ENCODE data around the gene PCIF1. TPM values are rescaled to one million over a fixed set of nuclear protein-coding genes. Genes with fewer than 3 reads are reported as not detected.

Gene PCIF1
- total and polyA plus RNA-seq, 9 of the 15 experiments (the other 6 are each of a cell fraction or from before 2014, with no cell fraction given), result 5.8 to 29.4 (median 11.3) TPM

- peak overlapping the region; percentile 27 for H2AFZ ChIP-seq (ENCODE audit: low read depth, low read length)
- no peak overlapping the region for H3K4me3 ChIP-seq
- no peak overlapping the region for H3K9ac ChIP-seq (ENCODE audit: insufficient read depth in 1 of 2, low read depth in 2 of 2, low read length in 2 of 2)
- DNase-seq (ENCODE audit: extremely low read depth in 1 of 4, low spot score in 3 of 4) (no peak), FAIRE-seq (no peak), ATAC-seq (no peak)
- H4K20me1 ChIP-seq (replicated peaks; ENCODE audit: control insufficient read depth, insufficient read depth, low read length), result 0 out of 2 replicates have a peak, but pooled peaks cover 3% of the 10 kb centered on the region
- no TSS peak for BruUV-seq (replicated peaks)
- TF ChIP-seq ARNT (IDR thresholded peaks at IDR 0.05), result peak in 1 of 2 experiments; percentile 97; a peak in 2 of 4 replicates
- TF ChIP-seq HES1 (IDR thresholded peaks at IDR 0.05; ENCODE audit: low read depth), result no peak
- no peak for TF ChIP-seq PTBP1 (IDR thresholded peaks at IDR 0.05; ENCODE audit: low read depth, low read length)
- no peak overlapping the region for H3K27ac ChIP-seq (ENCODE audit: extremely low read depth, low read depth, low read length)
- no peaks in the 10 kb centered on the region for H3K9me3 ChIP-seq (replicated peaks; ENCODE audit: control insufficient read depth, insufficient read depth, low read depth, low read length)
- no peaks in the 10 kb centered on the region for H3K36me3 ChIP-seq (ENCODE audit: control insufficient read depth, insufficient read depth, low read length)
- CTCF ChIA-PET (ENCODE audit: low intra/inter-chr PET ratio), result no interaction called here
- WGBS (ENCODE audit: insufficient coverage, low coverage, missing lambda C conversion rate), result 66% methylated on average over 5 of the region's 5 CpGs
- H3K4me2 ChIP-seq (ENCODE audit: insufficient read depth, low read length), result no peak overlapping the region
- no peaks in the 10 kb centered on the region for H3K9me1 ChIP-seq (ENCODE audit: control insufficient read depth, insufficient read depth, low read length)
- intact Hi-C loops (cut with micrococcal nuclease), result no loop called here
- H3K4me1 ChIP-seq (replicated peaks in 1 of 2; ENCODE audit: control insufficient read depth in 2 of 2, insufficient read depth in 2 of 2, low read length in 2 of 2), result peaks cover 10 to 16% of the 10 kb centered on the region in 2 experiments; a peak in 4 of 5 replicates
- in situ Hi-C loops (cut with MboI), result no loop called here
- no peaks in the 10 kb centered on the region for H3K79me2 ChIP-seq (ENCODE audit: control insufficient read depth, insufficient read depth, low read length)
- POLR2A ChIA-PET, result interaction anchor here (0.7 to 2.2 kb wide), 4 partner anchors 8 to 27 kb away, joined by 3 to 9 read pairs (median 4); partner anchors contain the start of genes CTSA, NEURL2 and PCIF1
- H3K27me3 ChIP-seq (ENCODE audit: control insufficient read depth in 2 of 2, insufficient read depth in 2 of 2, low read length in 2 of 2), result no peaks in the 10 kb centered on the region
These were observed 16.2 kb upstream of the PCIF1 start for GRCh38 chr20:45918182-45918737.

All from K562 (cell line).